Measurements from ENCODE around the gene MINK1. TPM values are rescaled to one million over a fixed set of nuclear protein-coding genes. Genes with fewer than 3 reads are reported as not detected.

Gene MINK1
- total RNA-seq, 1 experiment from 2014 or later, result 68.8 TPM

- H3K9me3 Mint-ChIP-seq, result no peaks in the 10 kb centered on the region
- peaks cover 29 to 32% of the 10 kb centered on the region in 2 experiments for H3K4me1 Mint-ChIP-seq
- H3K4me3 Mint-ChIP-seq, result no peak overlapping the region
- no peak overlapping the region for H3K56ac ChIP-seq (ENCODE audit: insufficient read length, low read depth, low read length)
- no peak for TF ChIP-seq CTCF (conservative IDR thresholded peaks at IDR 0.05)
- no peak overlapping the region for H2BK20ac ChIP-seq (ENCODE audit: low read depth, low read length, poor library complexity, severe bottlenecking)
- no peak overlapping the region for H2BK12ac ChIP-seq (ENCODE audit: insufficient read length, low read depth, low read length)
- H2BK5ac ChIP-seq (ENCODE audit: insufficient read length, low read length), result no peak overlapping the region
- no peak overlapping the region for H3K23ac ChIP-seq (ENCODE audit: insufficient read length, low read depth, low read length)
- no CpG with 5 or more reads among the region's 4 CpGs for WGBS (ENCODE audit: extremely low coverage, insufficient read length, low lambda C conversion rate)
- no peaks in the 10 kb centered on the region for H3K23me2 ChIP-seq (ENCODE audit: insufficient read length, low read depth, low read length, poor library complexity, severe bottlenecking)
- H4K20me1 ChIP-seq (ENCODE audit: control insufficient read depth, insufficient read depth, insufficient read length), result no peaks in the 10 kb centered on the region
- H3K4me1 ChIP-seq (ENCODE audit: insufficient read depth, low read length), result peaks cover 16% of the 10 kb centered on the region; the same call in 1 of the 2 replicates
- no peaks in the 10 kb centered on the region for H3K27me3 ChIP-seq (ENCODE audit: insufficient read depth, low read length)
- no peak overlapping the region for H3T11ph ChIP-seq (ENCODE audit: low read length)
- no peak overlapping the region for H2BK120ac ChIP-seq (ENCODE audit: low read depth, low read length, poor library complexity, severe bottlenecking)
- H3K79me1 ChIP-seq (ENCODE audit: insufficient read depth, low read depth, low read length, poor library complexity, severe bottlenecking), result no peaks in the 10 kb centered on the region
- no peak overlapping the region for H4K5ac ChIP-seq (ENCODE audit: insufficient read length, low read depth, low read length)
- peak overlapping the region in 1 of 3 experiments; percentile 46; a peak in 2 of 7 replicates for H3K27ac Mint-ChIP-seq
- no peak overlapping the region for H2AFZ ChIP-seq (ENCODE audit: low read length)
- H4K8ac ChIP-seq (replicated peaks; ENCODE audit: insufficient read length, low read depth, low read length), result no peak overlapping the region
- H3K27ac ChIP-seq (ENCODE audit: insufficient read length, low read depth, low read length), result no peak overlapping the region
- no peak overlapping the region for H4K91ac ChIP-seq (ENCODE audit: insufficient read length, low read depth, low read length)
- no peak overlapping the region for H3K18ac ChIP-seq (ENCODE audit: insufficient read length, low read depth, low read length)
- H3K14ac ChIP-seq (ENCODE audit: insufficient read depth, low read length), result no peak overlapping the region
- no peak overlapping the region for H3K4ac ChIP-seq (ENCODE audit: low read depth, low read length)
- no peak overlapping the region for H3K4me2 ChIP-seq (ENCODE audit: insufficient read depth, insufficient read length, low read length)
- H3K9me3 ChIP-seq (ENCODE audit: control insufficient read depth, low read depth, low read length), result no peaks in the 10 kb centered on the region
- DNase-seq, result no peak
- H2AK5ac ChIP-seq (ENCODE audit: insufficient read length, low read length), result no peak overlapping the region
- no peaks in the 10 kb centered on the region for H3K79me2 ChIP-seq (ENCODE audit: insufficient read depth, low read length)
- no peaks in the 10 kb centered on the region for H3K27me3 Mint-ChIP-seq (ENCODE audit: low read depth)
- no peak overlapping the region for H3K9ac ChIP-seq (ENCODE audit: extremely low read depth, insufficient read length, low read length)
- H3K36me3 Mint-ChIP-seq (ENCODE audit: insufficient read depth in 1 of 3, low read depth in 3 of 3), result peaks cover 0 to 2% (median 0%) of the 10 kb centered on the region in 3 experiments; a peak in 4 of 7 replicates
- H2BK15ac ChIP-seq (ENCODE audit: low read depth, low read length), result no peak overlapping the region
Measured at GRCh38 chr17:4862720-4863119, 29.6 kb downstream of the MINK1 start.
